ENCODE measurements around the gene SCAI. TPM values are rescaled to one million over a fixed set of nuclear protein-coding genes. Genes with fewer than 3 reads are reported as not detected.

Gene SCAI
- total RNA-seq, 1 experiment from 2014 or later, result 15.5 TPM

GRCh38 chr9:125121146-125121545 is 22.2 kb downstream of the SCAI start:
- Histone ChIP-seq H3K79me2 (ENCODE audit: insufficient read depth, low read length) (no peaks in the 10 kb centered on the region), H2BK5ac (ENCODE audit: insufficient read length, low read length) (no peak overlapping the region), H2BK120ac (ENCODE audit: low read depth, low read length, poor library complexity, severe bottlenecking) (no peak overlapping the region), H3K4me2 (ENCODE audit: insufficient read depth, insufficient read length, low read length) (no peak overlapping the region), H3K4me1 (ENCODE audit: insufficient read depth, low read length) (no peaks in the 10 kb centered on the region), H3K4ac (ENCODE audit: low read depth, low read length) (no peak overlapping the region), H3K23ac (ENCODE audit: insufficient read length, low read depth, low read length) (no peak overlapping the region), H4K91ac (ENCODE audit: insufficient read length, low read depth, low read length) (no peak overlapping the region), H2BK12ac (ENCODE audit: insufficient read length, low read depth, low read length) (no peak overlapping the region), H4K20me1 (ENCODE audit: control insufficient read depth, insufficient read depth, insufficient read length) (no peaks in the 10 kb centered on the region), H2BK20ac (ENCODE audit: low read depth, low read length, poor library complexity, severe bottlenecking) (no peak overlapping the region), H3K18ac (ENCODE audit: insufficient read length, low read depth, low read length) (no peak overlapping the region), H3K9me3 (ENCODE audit: control insufficient read depth, low read depth, low read length) (no peaks in the 10 kb centered on the region), H3K23me2 (ENCODE audit: insufficient read length, low read depth, low read length, poor library complexity, severe bottlenecking) (no peaks in the 10 kb centered on the region), H2BK15ac (ENCODE audit: low read depth, low read length) (no peak overlapping the region), H3K9ac (ENCODE audit: extremely low read depth, insufficient read length, low read length) (no peak overlapping the region), H3K27me3 (ENCODE audit: insufficient read depth, low read length) (no peaks in the 10 kb centered on the region), H2AK5ac (ENCODE audit: insufficient read length, low read length) (no peak overlapping the region), H3K14ac (ENCODE audit: insufficient read depth, low read length) (no peak overlapping the region), H3T11ph (ENCODE audit: low read length) (no peak overlapping the region), H3K27ac (ENCODE audit: insufficient read length, low read depth, low read length) (no peak overlapping the region), H3K56ac (ENCODE audit: insufficient read length, low read depth, low read length) (no peak overlapping the region), H3K79me1 (ENCODE audit: insufficient read depth, low read depth, low read length, poor library complexity, severe bottlenecking) (no peaks in the 10 kb centered on the region), H4K5ac (ENCODE audit: insufficient read length, low read depth, low read length) (no peak overlapping the region), H2AFZ (ENCODE audit: low read length) (no peak overlapping the region), H4K8ac (replicated peaks; ENCODE audit: insufficient read length, low read depth, low read length) (no peak overlapping the region)
- peaks cover 0 to 11% (median 11%) of the 10 kb centered on the region in 3 experiments; a peak in 5 of 7 replicates for H3K36me3 Mint-ChIP-seq (ENCODE audit: insufficient read depth in 1 of 3, low read depth in 3 of 3)
- no peak for DNase-seq
- peaks cover 11 to 12% of the 10 kb centered on the region in 2 experiments for H3K4me1 Mint-ChIP-seq
- H3K27me3 Mint-ChIP-seq (ENCODE audit: low read depth), result no peaks in the 10 kb centered on the region
- peak overlapping the region in 1 of 3 experiments; percentile 49; a peak in 2 of 7 replicates for H3K27ac Mint-ChIP-seq
- no CpG with 5 or more reads among the region's 2 CpGs for WGBS (ENCODE audit: extremely low coverage, insufficient read length, low lambda C conversion rate)
- TF ChIP-seq, protein P1, sequence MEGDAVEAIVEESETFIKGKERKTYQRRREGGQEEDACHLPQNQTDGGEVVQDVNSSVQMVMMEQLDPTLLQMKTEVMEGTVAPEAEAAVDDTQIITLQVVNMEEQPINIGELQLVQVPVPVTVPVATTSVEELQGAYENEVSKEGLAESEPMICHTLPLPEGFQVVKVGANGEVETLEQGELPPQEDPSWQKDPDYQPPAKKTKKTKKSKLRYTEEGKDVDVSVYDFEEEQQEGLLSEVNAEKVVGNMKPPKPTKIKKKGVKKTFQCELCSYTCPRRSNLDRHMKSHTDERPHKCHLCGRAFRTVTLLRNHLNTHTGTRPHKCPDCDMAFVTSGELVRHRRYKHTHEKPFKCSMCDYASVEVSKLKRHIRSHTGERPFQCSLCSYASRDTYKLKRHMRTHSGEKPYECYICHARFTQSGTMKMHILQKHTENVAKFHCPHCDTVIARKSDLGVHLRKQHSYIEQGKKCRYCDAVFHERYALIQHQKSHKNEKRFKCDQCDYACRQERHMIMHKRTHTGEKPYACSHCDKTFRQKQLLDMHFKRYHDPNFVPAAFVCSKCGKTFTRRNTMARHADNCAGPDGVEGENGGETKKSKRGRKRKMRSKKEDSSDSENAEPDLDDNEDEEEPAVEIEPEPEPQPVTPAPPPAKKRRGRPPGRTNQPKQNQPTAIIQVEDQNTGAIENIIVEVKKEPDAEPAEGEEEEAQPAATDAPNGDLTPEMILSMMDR (conservative IDR thresholded peaks at IDR 0.05), result no peak
- H3K9me3 Mint-ChIP-seq, result no peaks in the 10 kb centered on the region
- H3K4me3 Mint-ChIP-seq, result no peak overlapping the region

Data from H9 (cell line).